Measurements from ENCODE around the gene FLT3.
"Not testable (repeated sequence)": the region's sequence is repeated elsewhere in the genome, so short reads cannot be mapped to it uniquely, and the experiment has no call there.

Gene FLT3

DNA sequence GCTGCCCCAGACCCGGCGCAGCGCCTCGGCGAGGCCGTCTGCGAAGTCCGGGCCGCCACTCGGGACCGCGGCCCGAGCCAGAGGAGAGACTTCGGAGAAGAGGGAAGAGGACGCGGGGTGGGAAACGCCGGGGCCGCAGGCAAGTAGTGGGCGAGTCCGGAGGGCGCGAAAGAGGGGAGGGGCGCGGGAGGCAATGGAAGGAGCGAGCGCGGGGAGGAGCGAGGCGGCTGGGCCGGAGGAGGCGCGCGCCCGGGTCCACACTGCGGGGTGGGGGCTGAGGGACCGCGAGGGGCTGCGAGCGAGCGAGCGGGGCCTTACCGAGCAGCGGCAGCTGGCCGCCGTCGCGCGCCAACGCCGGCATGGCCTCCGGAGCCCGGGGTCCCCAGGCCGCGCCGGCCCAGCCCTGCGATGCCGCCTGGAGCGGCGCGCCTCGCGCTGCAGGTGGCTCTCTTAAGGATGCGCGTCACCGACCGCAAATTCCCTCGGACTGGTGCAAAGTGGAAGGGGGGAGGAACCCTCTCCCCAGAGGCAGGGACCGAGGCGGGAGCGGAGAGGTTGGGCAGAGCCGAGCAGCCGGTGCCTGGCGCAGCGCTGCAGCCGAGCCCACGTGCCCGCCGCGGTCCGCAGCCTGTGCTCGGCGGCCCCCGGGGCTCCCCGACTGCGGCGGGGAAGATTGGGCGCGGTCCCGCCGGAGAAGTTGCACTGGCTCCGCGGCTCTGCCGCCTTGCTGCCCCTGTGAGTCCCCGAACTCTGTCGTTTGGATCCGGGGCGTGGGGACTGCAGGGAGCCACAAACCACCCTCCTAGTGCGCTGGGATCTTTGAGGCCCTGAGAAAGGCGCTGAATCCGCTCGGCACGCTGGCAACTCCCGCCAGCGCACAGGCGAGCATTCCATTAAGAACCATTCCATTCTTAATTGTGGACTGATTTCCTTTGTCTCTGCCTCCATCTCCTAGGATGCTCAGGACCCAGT lies at the start of gene FLT3:
TSS of gene FLT3 (minus strand) at position 427 of the 972 bp plus-strand sequence. CDS start at position 361, 66 bp downstream.
- peak; percentile 67 for DNase-seq

DNA sequence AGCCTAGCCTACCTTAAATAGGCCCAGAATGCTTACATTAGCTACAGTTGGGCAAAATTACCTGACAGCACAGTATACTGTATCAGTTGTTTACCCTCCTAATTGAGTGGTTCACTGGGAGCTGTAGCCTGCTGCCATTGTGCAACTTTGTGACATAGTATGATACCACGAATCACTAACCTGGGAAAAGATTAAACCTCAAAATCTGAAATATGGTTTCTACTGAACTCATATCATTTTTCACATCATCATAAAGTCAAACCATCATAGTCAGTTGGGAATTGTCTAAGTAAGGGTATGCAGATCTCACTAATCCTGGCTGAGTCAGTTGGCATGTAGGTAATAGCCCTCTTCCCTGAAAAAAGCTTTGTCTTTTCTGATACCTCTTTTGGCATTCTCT lies 47.1 kb upstream of the FLT3 start:
- DNase-seq: no peak

DNA sequence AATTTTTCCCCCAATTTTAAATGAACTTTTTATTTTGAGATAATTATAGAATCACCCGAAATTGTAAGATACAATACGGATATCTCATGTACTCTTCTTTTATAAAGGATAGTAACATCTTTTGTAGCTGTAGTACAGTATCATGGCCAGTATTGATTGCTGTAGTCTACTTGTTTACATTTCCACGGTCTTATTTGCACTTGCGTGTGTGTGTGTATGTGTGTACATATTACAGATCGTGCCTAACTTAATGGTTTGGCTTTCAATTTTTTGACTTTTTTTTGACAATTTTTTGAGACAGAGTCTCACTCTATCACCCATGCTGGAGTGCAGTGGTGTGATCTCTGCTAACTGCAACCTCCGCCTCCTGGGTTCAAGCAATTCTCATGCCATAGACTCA lies 44.7 kb upstream of the FLT3 start:
- DNase-seq: no peak

DNA sequence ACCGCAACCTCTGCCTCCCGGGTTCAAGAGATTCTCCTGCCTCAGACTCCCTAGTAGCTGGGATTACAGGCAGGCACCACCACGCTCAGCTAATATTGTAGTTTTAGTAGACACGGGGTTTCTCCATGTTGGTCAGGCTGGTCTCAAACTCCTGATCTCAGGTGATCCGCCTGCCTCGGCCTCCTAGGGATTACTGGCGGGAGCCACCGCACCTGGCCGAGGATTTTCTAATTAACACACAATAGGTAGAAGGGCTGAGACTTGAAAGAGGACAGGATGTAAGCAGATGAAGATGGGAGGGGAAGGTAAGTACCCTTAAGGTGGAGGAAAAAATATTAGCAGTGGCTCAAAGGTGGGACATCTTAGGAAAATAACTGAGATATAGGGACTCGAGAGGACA lies 41.2 kb upstream of the FLT3 start:
- not testable (repeated sequence) for DNase-seq

DNA sequence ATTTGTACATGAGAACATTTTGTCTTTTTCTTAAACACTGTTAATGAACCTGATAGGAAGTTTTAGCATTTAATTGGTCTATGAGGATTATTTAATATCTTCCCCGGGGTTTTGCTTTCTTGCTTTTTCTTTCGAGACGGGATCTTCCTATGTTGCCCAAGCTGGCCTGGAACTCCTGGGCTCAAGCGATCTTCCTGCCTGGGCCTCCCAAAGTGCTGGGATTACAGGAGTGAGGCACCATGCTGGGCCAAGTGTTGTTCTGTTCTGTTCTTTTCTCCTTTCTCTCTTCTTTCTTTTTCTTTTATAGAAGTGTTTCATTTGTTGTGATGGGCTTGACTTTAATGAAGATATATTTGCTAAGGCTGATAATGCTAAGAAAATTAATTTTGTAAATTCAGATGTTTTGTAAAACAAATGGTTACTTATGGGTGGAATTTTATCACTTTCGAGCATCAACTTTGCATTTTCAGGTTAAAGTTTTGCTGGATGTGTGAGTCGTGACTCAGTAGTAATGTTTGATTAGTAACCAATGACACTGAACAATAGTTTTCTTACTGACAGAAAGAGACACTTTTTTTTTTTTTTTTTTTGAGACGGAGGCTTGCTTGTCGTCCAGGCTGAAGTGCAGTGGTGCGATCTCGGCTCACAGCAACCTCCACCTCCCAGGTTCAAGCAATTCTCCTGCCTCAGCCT lies 40.2 kb upstream of the FLT3 start:
- DNase-seq: no peak

DNA sequence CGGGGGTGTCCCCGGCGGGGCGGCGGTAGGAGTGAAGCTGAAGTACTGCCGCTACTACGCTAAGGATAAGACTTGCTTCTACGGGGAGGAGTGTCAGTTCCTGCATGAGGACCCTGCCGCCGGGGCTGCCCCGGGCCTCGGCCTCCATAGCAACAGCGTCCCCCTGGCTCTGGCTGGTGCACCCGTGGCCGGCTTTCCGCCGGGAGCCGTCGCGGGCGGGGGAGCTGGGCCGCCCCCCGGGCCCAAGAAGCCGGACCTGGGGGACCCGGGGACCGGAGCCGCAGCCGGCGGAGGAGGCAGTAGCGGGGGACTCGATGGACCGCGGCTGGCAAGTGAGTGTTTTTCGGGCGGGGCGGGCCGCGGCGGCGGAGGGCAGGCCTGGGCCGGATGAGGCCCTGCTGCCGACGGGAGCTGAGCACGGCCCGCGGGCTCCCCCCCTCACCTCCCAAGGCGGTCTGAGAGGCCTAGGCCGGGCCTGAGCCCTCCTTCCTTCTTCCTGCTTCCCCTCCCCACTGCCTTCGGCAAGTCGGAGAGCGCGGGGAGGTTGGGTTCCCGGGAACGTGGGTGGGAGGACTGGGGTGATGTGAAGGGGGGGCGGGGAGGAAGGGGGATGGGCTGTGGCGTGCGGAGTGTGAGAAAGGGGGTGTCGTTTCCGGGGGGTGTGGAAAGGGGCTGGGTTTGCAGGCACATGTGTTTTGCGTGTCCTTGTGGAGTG lies 38.5 kb upstream of the FLT3 start:
- peak; percentile 72 for DNase-seq

DNA sequence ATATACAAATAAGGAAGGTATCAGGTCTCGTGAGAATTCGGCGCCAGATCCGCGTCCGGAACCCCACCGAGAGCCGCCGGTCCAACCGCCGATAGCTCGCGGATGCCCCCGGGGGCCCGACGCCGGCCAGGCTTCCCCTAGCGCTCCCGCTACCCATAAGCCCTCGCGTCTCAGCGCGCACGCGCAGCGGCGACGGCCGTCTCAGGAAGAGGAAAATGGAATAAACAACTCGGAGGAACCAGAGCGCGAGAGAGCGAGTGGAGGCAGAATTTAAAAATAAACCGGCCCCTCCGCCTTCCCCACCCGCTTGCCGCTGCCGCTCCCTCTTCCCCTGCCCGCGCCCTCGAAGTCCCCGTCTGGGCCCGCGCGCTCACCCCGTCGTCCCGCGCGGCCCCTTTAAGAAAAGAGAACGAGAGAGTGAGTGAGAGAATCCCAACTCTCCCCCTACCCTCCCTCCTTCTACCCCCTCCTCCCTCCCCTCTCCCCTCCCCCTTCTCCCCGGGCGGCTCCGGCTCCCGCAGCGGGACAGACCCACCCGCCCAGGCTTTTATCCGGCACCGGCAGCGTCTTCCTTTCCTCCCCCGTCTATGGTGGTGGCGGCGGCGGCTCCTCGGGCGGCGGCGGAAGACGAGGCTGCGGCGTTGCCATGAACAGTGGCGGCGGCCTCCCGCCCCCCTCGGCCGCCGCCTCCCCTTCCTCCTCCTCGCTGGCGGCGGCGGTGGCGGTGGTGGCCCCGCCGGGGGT lies 37.8 kb upstream of the FLT3 start, which contains the start of gene PAN3:
TSS of gene PAN3 (plus strand) at position 534 of the 744 bp plus-strand sequence. CDS start at position 647, 113 bp downstream.
- DNase-seq: peak; percentile 90

DNA sequence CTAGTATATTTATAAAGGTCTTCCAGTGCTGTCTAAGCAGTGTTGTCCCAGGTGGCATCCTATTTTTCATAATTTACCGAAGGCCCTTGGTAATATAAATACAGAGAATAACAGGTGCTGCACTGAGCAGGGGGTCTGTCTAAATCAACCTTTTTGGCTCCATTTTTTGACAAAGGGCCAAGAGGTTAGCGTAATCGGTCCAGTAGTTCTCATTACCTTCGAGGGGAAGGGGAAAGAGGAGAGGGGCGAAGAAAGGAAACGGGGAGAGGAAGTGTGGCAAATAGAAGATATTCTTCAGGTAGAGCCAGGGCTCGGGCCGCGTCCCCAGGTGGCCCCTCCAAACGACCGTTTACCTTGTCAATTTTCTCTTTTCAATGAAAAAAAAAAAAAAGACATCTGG lies 37.2 kb upstream of the FLT3 start:
- peak; percentile 83 for DNase-seq

DNA sequence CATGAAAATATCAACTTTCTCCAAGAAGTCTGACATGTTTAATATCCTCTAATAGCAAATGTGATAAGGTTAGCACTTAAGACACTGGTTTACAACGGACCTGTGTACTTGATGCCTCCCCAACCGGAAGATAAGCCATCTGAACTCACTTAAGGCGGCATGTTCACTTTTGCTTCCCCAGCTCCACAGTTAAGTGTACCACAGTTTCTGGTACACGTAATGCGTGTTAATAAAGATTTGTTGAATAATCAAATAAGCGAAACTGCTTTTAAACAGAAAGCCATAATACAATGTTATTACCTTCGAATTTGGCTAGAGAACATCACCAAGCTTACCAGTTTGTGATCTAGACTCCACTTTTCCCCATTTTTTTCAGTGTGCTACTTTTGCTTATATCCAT lies 36.5 kb upstream of the FLT3 start:
- no peak for DNase-seq

DNA sequence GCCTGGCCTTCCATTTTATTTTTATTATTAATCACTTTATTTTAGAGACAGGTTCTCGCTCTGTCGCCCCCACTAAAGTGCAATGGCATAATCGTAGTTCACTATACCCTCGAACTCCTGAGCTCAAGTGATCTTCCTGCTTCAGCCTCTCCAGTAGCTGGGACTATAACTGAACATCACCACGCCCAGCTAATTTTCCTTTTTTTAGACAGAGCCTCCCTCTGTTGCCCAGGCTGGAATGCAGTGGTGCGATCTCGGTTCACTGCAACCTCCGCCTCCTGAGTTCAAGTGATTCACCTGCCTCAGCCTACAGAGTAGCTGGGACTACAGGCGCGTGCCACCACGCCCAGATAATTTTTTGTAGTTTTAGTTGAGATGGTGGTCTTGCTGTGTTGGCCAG lies 31.3 kb upstream of the FLT3 start:
- DNase-seq: no peak

DNA sequence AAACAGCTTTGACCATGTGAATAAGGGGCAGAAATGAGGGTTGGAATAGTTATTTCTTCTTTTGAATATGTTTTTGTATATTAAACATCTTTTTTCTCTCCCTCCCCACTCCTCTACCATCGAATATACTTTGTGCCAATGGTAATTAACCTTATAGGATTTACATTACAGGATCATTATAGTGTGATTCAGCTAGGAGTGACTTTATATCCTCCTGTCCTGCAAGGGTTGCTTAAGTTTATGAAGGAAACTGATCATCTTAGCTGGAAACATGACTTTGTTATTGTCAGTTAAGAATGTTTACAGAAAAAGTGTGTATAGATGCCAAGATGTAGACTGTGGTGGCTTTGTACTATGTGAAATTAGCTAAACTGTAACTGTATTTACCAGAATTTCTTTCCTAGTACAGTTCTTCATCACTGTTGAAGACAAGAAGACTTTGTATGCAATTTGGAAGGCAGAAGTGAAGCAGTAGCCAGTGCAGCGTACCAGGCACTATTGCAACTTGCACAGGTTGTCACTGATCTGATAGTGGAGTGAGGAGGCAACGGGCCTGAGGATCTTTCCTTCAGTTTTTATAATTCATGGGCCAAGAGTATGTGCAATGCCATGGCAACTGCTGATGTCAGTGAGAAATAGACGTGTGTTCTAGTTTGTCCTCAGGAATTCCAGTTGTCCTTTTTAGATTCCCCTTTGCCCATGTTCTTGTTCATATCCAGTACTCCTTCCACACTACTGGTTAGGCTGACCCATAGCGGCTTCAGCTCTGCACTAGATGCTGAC lies 29.7 kb upstream of the FLT3 start:
- no peak for DNase-seq

DNA sequence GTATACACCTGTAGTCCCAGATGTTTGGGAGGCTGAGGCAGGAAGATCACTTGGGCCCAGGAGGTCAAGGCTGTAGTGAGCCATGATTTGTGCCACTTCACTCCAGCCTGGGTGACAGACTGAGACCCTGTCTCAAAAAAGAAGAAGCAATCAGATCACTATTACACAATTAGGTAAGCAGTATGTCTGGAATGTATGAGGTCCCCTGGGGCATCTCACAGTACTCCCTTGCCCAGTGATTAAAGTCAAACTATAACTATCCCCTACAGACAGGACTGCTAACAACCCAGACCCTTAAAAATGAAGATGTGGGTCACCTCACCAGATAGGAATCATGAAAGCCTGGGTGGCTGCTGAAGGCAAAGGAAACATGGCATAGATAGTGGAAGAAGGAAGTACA lies 28.6 kb upstream of the FLT3 start:
- no peak for DNase-seq

DNA sequence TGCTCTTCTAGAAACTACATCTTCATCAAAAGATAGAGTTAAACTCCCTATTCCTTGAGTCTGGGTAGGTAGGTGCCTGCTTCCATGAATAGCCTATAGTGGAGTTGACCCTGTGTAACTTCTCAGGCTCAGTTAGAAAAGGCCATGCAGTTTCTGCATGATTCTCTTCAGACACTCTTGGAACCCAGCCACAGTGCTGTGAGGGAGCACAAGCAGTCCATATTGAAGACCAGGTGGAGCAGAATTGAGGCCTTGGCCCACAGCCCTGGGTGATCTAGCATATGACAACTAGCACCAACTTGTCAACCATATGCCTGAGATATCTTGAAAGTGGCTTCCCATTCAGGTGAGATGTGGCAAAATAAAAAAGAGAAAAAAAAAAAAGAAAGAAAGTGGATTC lies 27.7 kb upstream of the FLT3 start:
- no peak for DNase-seq

DNA sequence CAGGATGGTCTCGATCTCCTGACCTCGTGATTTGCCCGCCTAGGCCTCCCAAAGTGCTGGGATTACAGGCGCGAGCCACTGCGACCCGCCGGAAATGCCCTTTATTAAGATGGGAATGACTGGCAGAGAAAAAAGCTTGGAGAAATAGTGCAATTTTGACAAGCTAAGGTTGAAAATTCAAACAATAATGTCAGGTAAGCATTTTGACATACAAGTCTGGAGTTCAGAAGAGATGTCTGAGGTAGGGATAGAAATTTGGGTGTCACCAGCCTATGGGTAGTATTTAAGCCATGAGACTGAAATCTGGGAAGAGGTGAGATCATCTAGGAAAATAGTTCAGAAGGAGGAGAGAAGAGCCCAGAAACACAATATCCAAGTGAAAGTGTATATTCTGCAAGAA lies 20.8 kb upstream of the FLT3 start:
- DNase-seq: no peak

DNA sequence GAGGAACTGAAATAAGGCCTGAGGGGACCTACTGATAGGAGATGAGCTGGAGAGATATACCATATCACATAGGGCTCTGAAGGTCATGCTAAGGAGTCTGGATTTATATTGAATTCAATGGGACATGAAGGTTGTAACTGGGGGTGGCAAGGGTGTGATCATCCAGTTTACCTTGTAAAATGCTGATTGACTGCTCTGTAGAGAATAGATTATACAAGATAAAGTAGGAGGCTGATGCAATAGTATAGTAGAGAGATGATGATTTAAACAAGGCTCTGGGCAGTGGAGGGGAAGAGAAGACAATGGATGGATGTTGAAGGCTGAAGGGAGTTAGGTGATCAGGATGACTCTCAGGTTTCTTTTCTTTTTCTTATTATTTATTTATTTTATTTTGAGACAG lies 19.9 kb upstream of the FLT3 start:
- no peak for DNase-seq

DNA sequence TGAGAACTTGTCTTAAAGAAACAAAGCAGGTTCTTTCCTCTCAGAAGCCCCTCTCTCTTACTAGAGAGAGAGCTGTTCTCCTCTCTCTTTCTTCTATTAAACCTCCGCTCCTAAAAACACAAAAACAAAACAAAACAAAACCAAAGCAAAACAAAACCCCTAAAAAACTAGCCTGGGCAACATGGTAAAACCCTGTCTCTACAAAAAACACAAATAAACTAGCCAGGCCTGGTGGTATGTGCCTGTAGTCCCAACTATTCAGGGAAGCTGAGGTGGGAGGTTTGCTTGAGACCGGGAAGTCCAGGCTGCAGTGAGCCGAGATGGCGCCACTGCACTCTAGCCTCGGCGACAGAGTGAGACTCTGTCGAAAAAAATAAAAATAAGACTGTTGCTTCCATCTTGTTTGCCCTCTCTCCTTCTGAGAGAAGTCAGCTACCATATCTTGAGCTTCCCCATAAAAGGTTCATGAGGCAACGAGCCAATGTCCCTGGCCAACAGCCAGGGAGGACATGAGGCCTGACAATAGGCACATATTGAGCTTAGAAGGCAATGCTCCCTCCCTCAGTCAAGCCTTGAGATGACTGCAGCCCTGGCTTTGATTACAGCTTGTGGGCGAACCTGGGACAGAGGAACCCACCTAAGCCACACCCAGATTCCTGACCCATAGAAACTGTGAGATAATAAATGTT lies 17.5 kb upstream of the FLT3 start:
- no peak for DNase-seq

DNA sequence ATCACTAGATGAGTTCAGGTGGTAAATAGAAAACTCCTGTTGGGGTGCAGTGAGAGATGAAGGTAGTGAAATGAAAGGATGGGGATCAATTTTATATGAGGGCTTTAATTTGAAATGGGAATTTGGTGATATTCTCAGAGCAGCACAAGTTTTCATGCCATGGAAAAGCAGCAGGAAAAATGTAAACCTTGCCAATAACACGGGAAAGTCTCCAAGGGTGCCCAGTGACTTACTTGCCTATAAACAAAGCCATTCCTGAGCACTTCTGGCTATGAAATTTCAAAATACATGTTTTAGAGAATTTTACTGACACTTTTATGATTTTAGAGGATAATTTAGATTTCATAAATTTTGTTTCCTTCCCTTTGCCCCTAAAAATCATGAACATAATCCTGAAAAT lies 16.4 kb upstream of the FLT3 start:
- no peak for DNase-seq

DNA sequence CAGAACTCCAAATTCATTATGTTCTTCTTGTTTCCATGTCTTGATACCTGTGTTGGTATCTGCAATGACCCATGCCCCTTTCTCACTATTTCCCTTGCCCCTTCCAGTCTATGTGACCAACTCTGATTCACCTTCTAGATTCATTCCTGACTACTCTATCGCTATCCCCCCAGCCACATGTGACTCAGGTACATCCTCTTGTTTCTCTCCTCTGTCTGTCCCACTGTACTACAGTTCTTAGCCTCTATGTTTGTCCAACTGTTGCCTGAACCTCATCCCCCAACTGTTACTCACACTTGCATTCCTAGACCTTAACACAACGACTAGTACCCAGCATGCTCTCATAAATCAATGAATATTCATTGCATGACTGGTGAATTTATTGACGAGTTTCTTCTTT lies 10.0 kb upstream of the FLT3 start:
- DNase-seq: no peak

DNA sequence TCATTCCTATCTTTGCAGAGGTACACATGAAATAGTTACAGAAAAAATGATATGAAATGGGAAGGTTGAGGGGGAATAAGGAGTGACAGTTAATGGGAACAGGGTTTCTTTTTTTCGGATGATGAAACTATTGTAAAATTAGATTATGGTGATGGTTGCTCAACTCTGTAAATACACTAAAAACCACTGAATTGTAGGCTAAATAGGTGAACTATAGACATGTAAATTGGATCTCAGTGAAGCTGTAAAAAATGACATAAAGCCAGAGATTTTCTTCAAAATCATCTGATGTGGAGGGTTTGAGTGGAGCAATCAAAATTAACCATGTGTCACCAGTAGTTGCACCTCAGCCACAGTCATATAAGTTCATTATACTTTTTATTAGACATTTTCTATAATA lies 6.6 kb upstream of the FLT3 start:
- DNase-seq: no peak

DNA sequence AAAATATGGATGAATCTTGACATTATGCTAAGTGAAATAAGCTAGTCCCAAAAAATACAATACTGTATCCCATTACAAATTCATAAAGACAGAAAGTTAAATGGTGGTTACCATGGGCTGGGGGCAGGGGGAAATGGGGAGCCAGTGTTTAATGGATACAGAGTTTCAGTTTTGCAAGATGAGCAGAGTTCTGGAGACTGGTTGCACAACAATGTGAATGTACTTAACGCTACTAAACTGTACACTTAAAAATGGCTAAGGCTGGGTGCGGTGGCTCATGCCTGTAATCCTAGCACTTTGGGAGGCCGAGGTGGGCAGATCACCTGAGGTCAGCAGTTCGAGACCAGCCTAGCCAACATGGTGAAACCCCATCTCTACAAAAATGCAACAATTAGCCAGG lies 1.5 kb upstream of the FLT3 start:
- not testable (repeated sequence) for DNase-seq
